Limb (tissue), 2 donors: ENCODE data around the gene TRPV2.

Source experiments
- DNase-seq, 2 donors: peaks; one replicate each; pipeline ENCODE4 v3.0.0-alpha.2; 2016; ENCODE audit errors: extremely low spot score in 2 of 2

The TRPV2 gene

DNA sequence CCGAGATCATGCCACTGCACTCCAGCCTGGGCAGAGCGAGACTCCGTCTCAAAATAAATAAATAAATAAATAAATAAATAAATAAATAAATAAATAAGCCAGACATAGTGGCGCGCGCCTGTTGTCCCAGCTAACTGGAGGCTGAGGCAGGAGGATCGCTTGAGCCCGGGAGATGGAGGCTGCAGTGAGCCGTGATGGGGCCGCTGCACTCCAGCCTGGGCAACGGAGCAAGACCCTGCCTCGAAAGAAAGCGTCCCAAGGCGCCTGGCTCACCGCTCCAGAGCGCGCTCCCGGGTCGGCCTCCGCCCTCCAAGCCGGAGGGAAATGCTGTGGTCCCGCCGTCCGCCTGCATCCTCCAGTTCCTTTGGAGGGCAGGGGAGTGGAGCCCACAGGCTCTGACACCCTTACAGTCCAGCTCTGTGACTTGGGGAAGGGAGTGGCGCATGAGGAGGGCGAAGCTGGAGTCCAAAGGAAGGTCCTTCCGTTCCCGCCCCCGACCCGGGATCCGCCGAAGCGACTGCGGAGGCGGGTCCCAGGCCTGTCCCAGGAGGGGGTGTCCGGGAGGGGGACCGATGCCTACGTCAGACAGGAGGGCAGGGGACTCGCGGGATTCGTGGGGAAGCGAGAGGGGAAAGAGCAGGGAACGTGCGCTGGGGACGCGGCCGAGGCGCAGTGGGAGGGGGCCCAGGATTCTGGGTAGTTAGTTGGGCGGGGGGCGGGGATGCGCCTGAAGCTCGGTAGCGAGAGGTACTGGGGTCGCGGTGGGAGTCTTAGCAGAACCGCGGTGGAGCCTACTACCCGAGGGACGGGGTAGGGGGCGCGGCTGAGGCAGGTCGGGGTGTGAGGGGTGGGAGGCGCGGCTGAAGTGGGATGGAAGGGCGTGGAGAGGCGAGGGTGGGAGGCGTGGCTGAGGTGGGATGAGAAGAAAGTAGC is 8.4 kb upstream of the TRPV2 start:
- DNase-seq, result peak; percentile 48 to 73

DNA sequence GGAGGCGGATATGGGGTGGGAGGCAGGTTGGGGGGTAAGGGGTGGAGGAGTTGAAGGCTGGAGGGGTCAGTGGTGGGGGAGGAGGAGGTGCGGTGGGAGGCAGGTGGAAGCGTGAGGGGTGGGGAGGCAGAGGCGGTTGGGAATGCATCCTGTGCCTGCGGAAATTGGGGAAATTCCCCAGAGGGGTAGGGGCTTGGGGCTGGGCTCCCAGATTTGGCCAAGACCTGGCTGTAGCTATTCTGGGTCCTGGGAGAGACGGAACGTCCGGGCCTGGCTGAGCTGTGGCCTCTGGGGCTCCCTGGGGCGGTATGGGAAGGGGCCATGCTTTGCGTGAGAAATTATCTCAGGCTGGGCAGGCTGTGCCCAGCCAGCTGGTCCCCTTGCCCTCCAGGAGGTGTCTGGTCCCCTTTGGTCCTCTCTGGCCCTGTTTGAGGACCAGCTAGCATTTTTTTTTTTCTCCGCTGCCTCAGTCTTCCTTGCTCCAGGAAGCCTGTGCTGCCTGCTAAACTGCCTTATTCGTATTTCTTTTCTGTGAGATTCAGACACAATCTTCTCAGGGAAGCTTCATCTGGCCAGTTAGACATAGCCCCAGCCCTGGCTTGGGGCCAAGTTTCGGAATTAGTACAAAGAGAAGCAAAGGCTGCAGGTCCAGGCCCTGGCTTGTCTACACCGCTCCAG is 7.3 kb upstream of the TRPV2 start:
- peak; percentile 22 to 62 for DNase-seq

DNA sequence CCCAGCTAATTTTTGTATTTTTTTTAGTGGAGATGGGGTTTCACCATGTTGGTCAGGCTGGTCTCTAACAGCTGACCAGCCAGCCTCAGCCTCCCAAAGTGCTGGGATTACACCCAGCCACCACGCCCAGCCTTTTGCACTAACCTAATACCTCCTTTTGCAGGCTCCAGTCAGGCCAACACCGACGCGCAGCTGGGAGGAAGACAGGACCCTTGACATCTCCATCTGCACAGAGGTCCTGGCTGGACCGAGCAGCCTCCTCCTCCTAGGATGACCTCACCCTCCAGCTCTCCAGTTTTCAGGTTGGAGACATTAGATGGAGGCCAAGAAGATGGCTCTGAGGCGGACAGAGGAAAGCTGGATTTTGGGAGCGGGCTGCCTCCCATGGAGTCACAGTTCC is 2.0 kb downstream of the TRPV2 start:
- no peak for DNase-seq

DNA sequence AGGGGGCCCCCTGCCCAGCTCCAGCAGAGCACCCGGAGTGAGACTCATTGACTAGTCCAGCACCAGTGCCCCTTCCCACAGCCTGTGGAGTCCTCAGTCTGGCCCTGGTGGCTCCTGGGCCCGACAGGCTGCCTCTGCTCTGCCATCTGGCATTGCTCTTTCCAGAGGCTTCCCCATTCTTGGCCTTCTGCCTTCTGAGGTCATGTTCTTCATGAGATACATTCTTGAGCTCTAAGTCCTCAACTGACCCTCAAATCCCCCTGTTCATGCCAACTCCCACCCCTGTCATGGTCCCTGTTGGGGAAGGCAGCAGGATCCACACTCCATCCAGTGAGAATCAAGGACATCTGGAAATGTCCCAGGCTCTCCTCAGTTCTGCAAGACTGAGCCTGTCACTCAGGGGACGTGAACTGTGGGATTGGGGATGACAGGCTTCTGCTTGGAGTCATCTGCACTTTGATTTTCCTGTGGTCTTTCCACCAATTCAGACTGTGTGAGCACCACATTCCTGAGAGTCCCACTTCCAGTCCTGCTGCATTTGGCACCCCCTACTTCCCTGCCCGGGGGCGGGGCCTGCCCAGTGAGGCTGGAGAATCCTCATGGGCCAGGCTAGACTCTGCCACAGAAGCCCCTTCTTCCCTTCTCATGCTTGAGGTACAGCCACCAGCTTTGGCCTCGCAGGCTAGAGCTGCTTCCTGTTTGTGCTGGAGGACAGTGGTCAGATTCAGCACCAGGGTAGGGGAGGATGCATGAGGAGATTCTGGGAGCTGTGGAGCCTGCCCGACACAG is 2.7 kb downstream of the TRPV2 start:
- DNase-seq, result no peak

DNA sequence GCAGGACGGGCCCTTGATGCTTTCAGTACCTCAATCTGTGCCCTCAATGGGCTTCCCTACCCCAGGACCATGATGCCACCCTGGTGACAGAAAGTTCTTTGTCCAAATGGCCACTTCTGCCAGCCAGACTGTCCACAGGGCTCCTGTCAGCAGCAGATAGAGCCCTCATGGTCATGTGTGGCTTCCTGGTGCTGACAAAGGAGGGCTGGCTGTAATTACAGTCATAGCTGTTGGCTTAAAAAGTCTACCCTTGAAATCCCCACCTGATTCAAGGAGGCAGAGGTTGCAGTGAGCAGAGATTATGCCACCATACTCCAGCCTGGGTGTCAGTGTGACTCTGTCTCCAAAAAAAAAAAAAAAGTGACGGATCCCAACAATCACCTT is 3.3 kb downstream of the TRPV2 start:
- DNase-seq, result no peak

DNA sequence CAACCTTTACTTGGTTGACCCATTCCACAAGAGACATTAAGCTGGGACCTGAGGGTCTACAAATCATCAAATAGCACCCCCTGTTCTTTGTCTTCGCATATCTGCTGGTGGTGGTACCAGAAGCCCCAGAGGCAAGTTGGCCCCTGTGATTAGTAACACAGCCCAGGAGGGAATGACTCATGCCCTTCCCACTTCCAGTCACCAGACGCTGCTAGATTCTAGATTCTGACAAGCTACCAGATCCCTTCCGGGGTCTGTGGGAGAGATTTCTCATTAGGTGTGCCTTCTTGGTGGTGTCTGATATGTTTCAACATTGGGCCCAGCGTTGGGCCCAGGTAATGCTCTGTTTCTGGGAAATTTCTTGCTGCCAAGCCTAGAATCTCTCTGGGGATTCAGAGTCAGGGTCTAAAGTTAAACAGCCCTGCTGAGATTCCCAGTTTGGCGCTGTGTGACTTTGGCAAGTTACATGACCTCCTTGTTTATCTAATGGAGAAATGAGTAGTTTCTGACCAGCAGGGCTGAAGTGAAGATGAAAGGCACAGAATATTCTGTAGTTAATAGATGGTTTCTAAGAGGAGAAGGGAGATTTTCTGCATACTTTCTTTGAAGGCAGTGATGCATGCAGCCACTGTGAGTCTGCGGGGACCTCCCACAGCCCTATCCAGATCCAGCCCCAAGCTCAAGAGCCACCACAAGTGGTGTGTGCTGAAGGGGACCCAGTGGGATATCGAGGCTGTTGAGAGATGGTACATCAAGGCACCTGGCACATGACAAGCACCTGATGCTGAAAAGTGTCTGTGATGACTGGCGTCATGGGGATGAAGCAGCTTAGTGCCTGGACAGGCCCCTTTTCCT is 3.9 kb downstream of the TRPV2 start:
- DNase-seq, result no peak

DNA sequence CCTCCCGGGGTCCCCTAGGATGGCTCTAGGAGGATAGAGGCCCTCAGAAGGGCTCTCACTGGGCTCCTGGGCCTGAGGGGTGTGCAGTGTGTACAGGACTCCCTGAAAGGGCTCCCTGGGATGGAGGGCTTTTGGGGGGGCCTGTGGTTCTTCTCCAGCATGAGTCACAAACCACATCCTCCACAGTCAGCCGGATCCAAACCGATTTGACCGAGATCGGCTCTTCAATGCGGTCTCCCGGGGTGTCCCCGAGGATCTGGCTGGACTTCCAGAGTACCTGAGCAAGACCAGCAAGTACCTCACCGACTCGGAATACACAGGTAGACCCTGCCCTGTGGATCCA is 4.5 kb downstream of the TRPV2 start:
- DNase-seq, result no peak

DNA sequence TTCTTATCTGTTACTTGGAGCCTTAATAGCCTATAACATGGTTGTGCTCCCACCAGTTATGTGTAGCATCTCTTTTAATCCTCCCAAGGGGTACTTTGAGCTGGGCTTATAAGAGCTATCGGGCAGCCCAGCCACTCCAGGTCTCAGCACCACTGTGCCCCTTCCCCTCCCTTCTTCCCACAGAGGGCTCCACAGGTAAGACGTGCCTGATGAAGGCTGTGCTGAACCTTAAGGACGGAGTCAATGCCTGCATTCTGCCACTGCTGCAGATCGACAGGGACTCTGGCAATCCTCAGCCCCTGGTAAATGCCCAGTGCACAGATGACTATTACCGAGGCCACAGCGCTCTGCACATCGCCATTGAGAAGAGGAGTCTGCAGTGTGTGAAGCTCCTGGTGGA is 7.0 kb downstream of the TRPV2 start:
- no peak for DNase-seq

DNA sequence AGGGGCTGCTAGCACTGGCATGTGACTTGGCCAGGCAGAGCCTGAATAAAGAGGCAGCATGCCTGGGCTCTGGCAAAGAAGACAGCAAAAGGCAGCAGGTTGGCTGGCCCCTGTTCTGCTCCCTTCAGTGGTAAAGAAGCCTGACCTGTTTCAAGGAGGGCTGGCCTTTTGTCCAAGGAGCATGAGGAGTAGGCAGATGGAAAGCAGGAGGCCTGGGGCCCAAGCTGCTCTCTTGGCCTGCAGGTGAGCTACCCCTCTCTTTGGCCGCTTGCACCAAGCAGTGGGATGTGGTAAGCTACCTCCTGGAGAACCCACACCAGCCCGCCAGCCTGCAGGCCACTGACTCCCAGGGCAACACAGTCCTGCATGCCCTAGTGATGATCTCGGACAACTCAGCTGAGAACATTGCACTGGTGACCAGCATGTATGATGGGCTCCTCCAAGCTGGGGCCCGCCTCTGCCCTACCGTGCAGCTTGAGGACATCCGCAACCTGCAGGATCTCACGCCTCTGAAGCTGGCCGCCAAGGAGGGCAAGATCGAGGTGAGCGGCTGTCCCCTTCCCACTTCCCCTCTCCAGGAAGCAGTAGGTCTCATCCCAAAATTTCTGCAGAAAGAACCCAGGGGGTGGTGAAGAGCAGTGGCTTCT is 8.0 kb downstream of the TRPV2 start:
- DNase-seq, result no peak

DNA sequence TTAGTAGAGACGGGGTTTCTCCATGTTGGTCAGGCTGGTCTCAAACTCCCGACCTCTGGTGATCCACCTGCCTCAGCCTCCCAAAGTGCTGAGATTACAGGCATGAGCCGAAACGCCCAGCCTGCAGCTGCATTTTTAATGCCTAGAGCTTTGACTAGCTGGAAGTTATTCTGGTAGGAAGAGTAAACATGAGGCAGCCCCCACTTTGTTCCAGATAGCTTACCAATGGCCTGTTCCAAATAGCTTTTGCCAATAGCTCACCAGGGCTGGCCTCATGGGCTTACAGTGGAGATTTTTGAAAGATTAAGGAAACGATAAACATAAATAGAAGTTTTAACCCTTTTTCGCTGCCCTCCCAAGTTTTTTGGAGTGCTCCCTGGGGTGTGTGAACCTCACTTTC is 9.8 kb downstream of the TRPV2 start:
- no peak for DNase-seq

DNA sequence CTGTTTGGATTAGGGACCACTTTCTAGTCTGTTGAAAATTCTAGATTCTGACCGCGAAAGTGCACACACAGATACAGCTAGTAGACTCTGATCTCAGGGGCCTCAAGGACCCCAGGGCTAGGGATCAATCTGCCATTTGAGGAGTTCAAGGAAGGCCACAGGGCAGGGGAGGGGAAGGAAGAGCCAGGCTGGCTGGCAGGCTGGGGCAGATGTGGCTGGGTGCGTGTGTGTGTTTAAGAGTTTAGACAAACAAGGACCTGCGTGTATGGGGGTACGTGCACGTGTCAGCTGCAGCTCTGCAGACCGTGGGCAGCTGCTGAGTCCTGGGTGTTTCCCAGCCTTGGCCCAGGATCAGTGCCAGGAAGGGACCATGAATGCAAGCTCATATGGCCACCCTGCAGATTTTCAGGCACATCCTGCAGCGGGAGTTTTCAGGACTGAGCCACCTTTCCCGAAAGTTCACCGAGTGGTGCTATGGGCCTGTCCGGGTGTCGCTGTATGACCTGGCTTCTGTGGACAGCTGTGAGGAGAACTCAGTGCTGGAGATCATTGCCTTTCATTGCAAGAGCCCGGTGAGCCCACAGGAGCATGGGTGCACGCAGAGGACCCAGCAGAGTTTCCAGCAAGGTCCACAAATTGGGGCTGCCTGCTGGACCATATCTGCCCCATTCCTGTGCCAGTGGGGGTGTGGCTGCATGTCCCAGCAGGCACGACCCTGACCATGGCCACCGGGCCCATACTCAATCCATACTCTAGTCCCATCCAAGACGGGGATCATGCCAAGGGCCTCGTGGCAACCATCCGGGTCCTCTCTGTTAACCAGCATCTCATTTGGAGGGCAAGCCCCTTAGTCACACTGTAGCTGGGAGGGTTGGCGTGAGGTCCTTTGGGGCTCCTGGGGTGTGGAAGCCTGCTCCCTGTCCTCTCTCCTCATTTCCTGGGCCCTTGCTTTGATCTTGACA is 10.6 kb downstream of the TRPV2 start:
- no peak for DNase-seq

DNA sequence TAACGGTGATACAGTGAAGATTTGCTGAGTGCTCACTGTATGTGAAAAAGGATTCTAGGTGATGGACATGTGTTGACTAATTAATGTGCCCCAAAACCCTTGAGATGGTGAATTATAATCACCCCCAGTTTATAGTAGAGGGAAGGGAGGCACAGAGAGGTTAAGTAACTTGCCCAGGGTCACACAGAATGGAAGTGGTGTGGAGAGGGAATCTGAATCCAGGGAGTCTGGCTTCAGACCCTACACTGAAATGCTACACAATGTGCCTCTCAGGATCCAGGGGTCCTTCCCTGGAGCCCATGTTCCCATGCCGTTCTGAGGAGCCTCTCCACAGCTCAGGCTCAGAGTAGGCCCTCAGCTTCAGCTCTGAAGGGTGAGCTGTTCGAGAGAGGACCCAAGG is 11.6 kb downstream of the TRPV2 start:
- no peak for DNase-seq

DNA sequence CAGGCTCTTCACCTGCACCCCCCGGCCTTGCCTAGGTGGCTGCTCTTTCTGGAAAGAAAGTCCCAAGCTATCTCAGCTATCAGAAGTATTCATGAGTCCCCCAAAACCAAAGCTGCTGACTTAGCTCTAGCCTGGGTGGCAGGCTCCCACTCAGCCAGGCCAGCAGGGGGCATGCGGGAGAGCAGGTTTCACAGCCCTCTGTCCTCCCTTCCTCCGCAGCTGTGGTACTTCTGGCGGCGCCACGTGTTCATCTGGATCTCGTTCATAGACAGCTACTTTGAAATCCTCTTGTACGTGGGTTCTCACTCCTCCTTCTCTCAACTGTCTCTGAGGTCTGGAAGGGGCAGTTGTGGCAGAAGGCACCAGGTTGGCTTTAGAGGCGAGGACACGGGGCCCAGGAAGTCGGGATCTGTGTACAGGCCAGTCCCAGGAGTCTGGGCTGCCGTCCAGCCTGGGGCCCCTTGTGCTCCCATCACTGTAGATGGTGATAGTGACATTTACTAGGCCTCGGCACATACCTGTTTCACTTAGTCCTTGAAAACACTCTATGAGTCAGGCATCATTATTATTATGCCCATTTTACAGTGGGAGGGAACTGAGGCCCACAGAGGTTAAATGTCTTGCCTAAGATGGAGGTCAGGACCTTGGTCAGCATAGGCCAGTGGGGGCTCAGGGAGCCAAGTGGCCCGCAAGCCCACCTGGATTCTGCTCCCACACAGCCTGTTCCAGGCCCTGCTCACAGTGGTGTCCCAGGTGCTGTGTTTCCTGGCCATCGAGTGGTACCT is 12.9 kb downstream of the TRPV2 start:
- DNase-seq, result peak; percentile 55 to 68

DNA sequence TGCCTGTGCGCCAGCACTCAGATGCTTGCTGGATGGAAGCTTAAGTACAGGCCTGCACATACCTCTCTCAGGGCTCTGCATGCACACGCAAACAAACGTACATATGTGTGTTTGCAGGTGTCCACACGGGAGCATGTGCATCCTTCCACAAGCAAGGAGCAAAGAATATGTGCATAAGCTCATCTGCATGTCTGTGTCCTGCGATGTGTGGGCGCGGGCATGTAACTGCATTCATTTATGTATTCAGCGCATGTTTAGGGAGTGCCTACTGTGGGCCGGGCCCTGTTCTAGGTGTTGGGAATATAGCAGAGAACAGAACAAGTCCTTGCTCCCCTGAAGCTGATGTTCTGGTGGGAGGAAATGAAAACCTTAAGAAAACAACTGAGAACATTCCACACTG is 13.7 kb downstream of the TRPV2 start:
- DNase-seq, result no peak

DNA sequence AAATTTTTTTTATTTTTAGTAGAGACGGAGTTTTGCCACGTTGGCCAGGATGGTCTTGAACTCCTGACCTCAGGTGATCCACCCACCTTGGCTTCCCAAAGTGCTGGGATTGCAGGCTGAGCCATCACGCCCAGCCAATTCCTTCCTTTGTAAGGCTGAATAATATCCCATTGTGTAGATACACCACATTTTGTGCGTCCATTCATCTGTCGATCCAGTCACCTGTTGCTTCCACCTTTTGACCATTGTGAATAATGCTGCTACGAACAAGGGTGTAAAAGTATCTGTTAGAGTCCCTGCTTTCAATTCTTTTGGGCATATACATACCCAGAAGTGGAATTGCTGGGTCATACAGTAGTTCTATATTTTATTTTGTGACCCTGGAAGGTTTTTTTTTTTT is 15.3 kb downstream of the TRPV2 start:
- no peak for DNase-seq

DNA sequence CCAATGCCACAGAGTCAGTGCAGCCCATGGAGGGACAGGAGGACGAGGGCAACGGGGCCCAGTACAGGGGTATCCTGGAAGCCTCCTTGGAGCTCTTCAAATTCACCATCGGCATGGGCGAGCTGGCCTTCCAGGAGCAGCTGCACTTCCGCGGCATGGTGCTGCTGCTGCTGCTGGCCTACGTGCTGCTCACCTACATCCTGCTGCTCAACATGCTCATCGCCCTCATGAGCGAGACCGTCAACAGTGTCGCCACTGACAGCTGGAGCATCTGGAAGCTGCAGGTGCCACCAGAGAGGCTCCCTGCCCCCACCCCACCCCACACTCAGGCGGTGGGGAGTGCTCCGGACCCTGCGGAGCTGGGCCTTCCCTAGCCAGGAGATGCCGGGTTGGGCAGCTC is 16.6 kb downstream of the TRPV2 start:
- DNase-seq, result no peak

DNA sequence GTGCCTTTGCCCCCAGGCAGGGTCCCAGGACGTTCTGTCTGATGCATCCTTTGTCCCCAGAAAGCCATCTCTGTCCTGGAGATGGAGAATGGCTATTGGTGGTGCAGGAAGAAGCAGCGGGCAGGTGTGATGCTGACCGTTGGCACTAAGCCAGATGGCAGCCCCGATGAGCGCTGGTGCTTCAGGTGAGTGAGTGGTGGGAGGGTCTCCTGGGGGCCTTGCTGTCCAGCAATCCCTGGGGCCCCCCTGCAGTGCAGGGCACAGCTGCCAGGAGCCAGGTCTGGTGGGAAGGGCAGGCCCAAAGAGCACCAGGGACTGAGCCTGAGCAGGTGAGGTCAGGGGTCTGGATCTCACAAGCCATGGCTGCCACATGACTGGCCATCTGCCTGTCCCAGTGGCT is 18.1 kb downstream of the TRPV2 start:
- no peak for DNase-seq

DNA sequence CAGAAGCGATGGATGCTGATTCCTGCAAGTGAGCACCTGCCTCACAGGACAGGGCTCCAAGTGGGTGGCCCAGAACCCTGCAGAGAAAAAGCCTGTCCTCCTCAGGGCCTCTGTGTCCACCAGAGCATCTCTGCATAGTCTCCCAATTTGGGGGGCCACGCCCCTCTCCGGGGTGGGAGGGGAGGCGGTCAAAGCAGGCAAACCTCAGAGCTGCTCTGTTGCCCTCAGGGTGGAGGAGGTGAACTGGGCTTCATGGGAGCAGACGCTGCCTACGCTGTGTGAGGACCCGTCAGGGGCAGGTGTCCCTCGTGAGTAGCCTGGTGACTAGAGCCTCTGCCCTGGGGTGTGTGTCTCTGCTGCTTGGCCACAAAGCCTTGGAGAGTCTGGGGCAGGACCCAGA is 19.3 kb downstream of the TRPV2 start:
- no peak for DNase-seq
